Coronary artery (tissue), 2 donors: Measurements from ENCODE around the gene SLC35G3.

Experiments
- DNase-seq: peaks from one replicate; pipeline ENCODE4 v3.0.0-alpha.2; 2017; ENCODE audit warnings: low spot score
- H3K27ac ChIP-seq, 2 donors: fragments of 200-600 bp; sonication (generic); one replicate each; pipeline ENCODE4 v1.5.1; 2016 to 2019
- H3K4me3 ChIP-seq: fragments of 200-600 bp; sonication (generic); 2 replicates; pipeline ENCODE4 v1.5.1; 2016; ENCODE audit warnings: mild to moderate bottlenecking, moderate library complexity
- TF ChIP-seq, protein P1 (sequence below): fragments of 200-600 bp; sonication (generic); IDR thresholded peaks from one replicate; pipeline ENCODE4 v1.5.1; 2019; ENCODE audit warnings: antibody characterized with exemption

The SLC35G3 gene

DNA sequence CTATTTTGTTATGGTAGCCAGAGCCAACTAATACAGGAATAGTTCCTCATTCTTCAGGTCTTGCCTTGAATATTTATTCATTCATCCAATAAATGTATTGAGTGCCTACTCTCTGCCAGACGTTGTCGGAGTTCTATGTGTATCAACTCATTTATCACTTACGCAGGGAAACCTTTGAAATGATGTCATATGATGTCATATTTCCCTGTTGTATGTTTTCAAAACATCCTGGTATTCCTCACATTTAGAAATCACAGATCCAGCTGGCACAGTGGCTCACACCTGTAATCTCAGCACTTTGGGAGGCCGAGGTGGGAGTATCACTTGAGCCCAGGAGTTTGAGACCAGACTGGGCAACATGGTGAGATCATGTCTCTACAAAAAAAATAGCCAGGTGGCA, 49.4 kb downstream of the SLC35G3 start:
- no peak for DNase-seq
- H3K4me3 ChIP-seq, result no peak overlapping the region
- TF ChIP-seq, protein P1, sequence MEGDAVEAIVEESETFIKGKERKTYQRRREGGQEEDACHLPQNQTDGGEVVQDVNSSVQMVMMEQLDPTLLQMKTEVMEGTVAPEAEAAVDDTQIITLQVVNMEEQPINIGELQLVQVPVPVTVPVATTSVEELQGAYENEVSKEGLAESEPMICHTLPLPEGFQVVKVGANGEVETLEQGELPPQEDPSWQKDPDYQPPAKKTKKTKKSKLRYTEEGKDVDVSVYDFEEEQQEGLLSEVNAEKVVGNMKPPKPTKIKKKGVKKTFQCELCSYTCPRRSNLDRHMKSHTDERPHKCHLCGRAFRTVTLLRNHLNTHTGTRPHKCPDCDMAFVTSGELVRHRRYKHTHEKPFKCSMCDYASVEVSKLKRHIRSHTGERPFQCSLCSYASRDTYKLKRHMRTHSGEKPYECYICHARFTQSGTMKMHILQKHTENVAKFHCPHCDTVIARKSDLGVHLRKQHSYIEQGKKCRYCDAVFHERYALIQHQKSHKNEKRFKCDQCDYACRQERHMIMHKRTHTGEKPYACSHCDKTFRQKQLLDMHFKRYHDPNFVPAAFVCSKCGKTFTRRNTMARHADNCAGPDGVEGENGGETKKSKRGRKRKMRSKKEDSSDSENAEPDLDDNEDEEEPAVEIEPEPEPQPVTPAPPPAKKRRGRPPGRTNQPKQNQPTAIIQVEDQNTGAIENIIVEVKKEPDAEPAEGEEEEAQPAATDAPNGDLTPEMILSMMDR, result no peak
- H3K27ac ChIP-seq, result no peak overlapping the region
